Ascending aorta (tissue), 2 donors: Measurements from ENCODE around the gene CRISP3. TPM values are rescaled to one million over a fixed set of nuclear protein-coding genes. Genes with fewer than 3 reads are reported as not detected.

Source experiments
- DNase-seq, 2 donors: peaks; one replicate each; pipeline ENCODE4 v3.0.0-alpha.2; 2019; ENCODE audit warnings: low spot score in 2 of 2
- H3K27ac ChIP-seq, 2 donors: fragments of 200-600 bp; sonication (generic); one replicate each; pipeline ENCODE4 v1.5.1; 2016 to 2017; ENCODE audit warnings: mild to moderate bottlenecking in 1 of 2
- H3K27me3 ChIP-seq: fragments of 200-600 bp; sonication (generic); one replicate; pipeline ENCODE4 v1.5.1; 2017
- H3K36me3 ChIP-seq, 2 donors: fragments of 200-600 bp; sonication (generic); one replicate each; pipeline ENCODE4 v1.5.1; 2016
- H3K4me1 ChIP-seq, 2 donors: fragments of 200-600 bp; sonication (generic); one replicate each; pipeline ENCODE4 v1.5.1; 2016 to 2017; ENCODE audit warnings: mild to moderate bottlenecking in 1 of 2
- H3K4me3 ChIP-seq, 2 donors: fragments of 200-600 bp; sonication (generic); one replicate each; pipeline ENCODE4 v1.5.1; 2016 to 2017; ENCODE audit warnings: mild to moderate bottlenecking in 1 of 2
- H3K9me3 ChIP-seq, 2 donors: fragments of 200-600 bp; sonication (generic); one replicate each; pipeline ENCODE4 v1.5.1; 2016
- CTCF ChIP-seq, 3 experiments: fragments of 200-600 bp in 2 of 3; fragments of 450-650 bp in 1 of 3; sonication (generic) in 2 of 3; IDR thresholded peaks; one replicate each; pipeline ENCODE4 v1.5.1; 2016 to 2019; ENCODE audit warnings: antibody characterized with exemption in 3 of 3, mild to moderate bottlenecking in 1 of 3, moderate library complexity in 1 of 3
- intact Hi-C: fragments of 100-400 bp; cut with DNase I; formaldehyde crosslinking; loops from one replicate; pipeline ENCODE4 v1.15.1; 2023
- total RNA-seq: library from RNA; depleted of rRNA; stranded (reverse); fragments of >200 nt; gene quantifications from one replicate; pipeline ENCODE4 v1.1.0, GENCODE V29; 2016

Gene CRISP3
- total RNA-seq, 1 donor from 2014 or later, result not detected

- TF ChIP-seq CTCF (IDR thresholded peaks at IDR 0.05), result no peak
- Histone ChIP-seq H3K27ac (no peak overlapping the region), H3K36me3 (no peaks in the 10 kb centered on the region), H3K9me3 (no peaks in the 10 kb centered on the region), H3K27me3 (no peaks in the 10 kb centered on the region), H3K4me3 (no peak overlapping the region), H3K4me1 (no peaks in the 10 kb centered on the region)
- intact Hi-C loops, result no loop called here
- no peak for DNase-seq
Measured at GRCh38 chr6:49721297-49721696, 22.9 kb downstream of the CRISP3 start.

GRCh38 chr6:49720372-49720771 lies 23.8 kb downstream of the CRISP3 start:
- Histone ChIP-seq H3K27ac (no peak overlapping the region), H3K27me3 (no peaks in the 10 kb centered on the region), H3K4me1 (no peaks in the 10 kb centered on the region), H3K9me3 (no peaks in the 10 kb centered on the region), H3K4me3 (no peak overlapping the region), H3K36me3 (no peaks in the 10 kb centered on the region)
- DNase-seq, result no peak
- no peak for TF ChIP-seq CTCF (IDR thresholded peaks at IDR 0.05)
- intact Hi-C loops, result no loop called here

- Histone ChIP-seq H3K4me1 (no peaks in the 10 kb centered on the region), H3K36me3 (no peaks in the 10 kb centered on the region), H3K27ac (no peak within 1 kb of the TSS), H3K4me3 (no peak within 1 kb of the TSS), H3K9me3 (no peaks in the 10 kb centered on the region), H3K27me3 (no peaks in the 10 kb centered on the region)
- intact Hi-C loops, result no loop called here
- TF ChIP-seq CTCF (IDR thresholded peaks at IDR 0.05), result no peak
- no peak for DNase-seq
Measured at GRCh38 chr6:49713346-49713745, 30.8 kb downstream of the CRISP3 start, which contains the start of gene CRISP2. CRISP2 (minus strand) TSS chr6:49713543; CDS start chr6:49709196, 4,347 bp downstream.

GRCh38 chr6:49698478-49698877 lies 45.7 kb downstream of the CRISP3 start:
- no peak for DNase-seq
- H3K27me3 ChIP-seq, result no peaks in the 10 kb centered on the region
- peaks cover 0 to 10% of the 10 kb centered on the region in 2 donors for H3K9me3 ChIP-seq
- intact Hi-C loops, result no loop called here
- no peak overlapping the region for H3K27ac ChIP-seq
- H3K4me3 ChIP-seq, result no peak overlapping the region
- no peaks in the 10 kb centered on the region for H3K36me3 ChIP-seq
- H3K4me1 ChIP-seq, result no peaks in the 10 kb centered on the region
- TF ChIP-seq CTCF (IDR thresholded peaks at IDR 0.05), result no peak

GRCh38 chr6:49693512-49693911 lies 50.7 kb downstream of the CRISP3 start:
- Histone ChIP-seq H3K4me3 (no peak overlapping the region), H3K27ac (no peak overlapping the region), H3K27me3 (no peaks in the 10 kb centered on the region), H3K4me1 (no peaks in the 10 kb centered on the region), H3K9me3 (no peaks in the 10 kb centered on the region), H3K36me3 (no peaks in the 10 kb centered on the region)
- DNase-seq, result no peak
- TF ChIP-seq CTCF (IDR thresholded peaks at IDR 0.05), result no peak
- intact Hi-C loops, result no loop called here

- H3K4me1 ChIP-seq, result no peaks in the 10 kb centered on the region
- TF ChIP-seq CTCF (IDR thresholded peaks at IDR 0.05), result no peak
Measured at GRCh38 chr6:49692534-49692933, 51.7 kb downstream of the CRISP3 start.

More at GRCh38 chr6:49692534-49692933, 51.7 kb downstream of the CRISP3 start:
- Histone ChIP-seq H3K36me3 (no peaks in the 10 kb centered on the region), H3K4me3 (no peak overlapping the region), H3K9me3 (no peaks in the 10 kb centered on the region), H3K27ac (no peak overlapping the region), H3K27me3 (no peaks in the 10 kb centered on the region)
- DNase-seq, result no peak
- intact Hi-C loops, result no loop called here
